Adrenal gland (tissue), 5 donors: ENCODE data around the gene KRTAP10-7.

Source experiments
- CTCF ChIP-seq, 6 experiments: fragments of 450-650 bp in 4 of 6; fragments of 200-600 bp in 2 of 6; sonication (generic) in 1 of 6; IDR thresholded peaks; 1 replicate in 5 of 6; 2 replicates in 1 of 6; pipeline versions ENCODE4 v1.5.1 to v1.8.0; 2016 to 2021; ENCODE audit warnings: antibody characterized with exemption in 6 of 6, mild to moderate bottlenecking in 2 of 6, moderate library complexity in 1 of 6
- POLR2A ChIP-seq, 2 donors: fragments of 450-650 bp; IDR thresholded peaks; one replicate each; pipeline ENCODE4 v1.6.1; 2017; ENCODE audit warnings: antibody characterized with exemption in 2 of 2, mild to moderate bottlenecking in 2 of 2, moderate library complexity in 1 of 2
- donor health status: DM: no; HTN: no; CAD: no.

DNA sequence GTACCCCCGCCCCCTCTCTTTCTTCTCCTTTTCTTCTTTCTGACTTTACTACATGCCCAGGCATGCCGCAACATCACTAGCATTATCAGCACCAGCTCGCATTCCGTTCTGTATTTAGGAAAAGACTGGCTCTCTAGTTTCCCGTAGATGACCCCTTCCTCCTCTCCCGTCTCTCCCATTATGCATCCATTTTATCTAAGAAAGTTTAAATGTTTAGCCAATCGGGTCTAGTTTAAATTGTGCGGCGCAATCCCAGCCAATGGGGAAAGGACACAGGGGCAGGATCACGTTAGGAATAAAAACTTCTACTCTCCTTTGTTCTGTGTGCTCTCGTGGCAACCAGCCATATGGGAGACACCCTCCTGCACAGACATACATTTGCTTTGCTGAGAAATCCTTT lies 2.3 kb upstream of the KRTAP10-7 start:
- TF ChIP-seq POLR2A (IDR thresholded peaks at IDR 0.05) (no peak), CTCF (IDR thresholded peaks at IDR 0.05) (no peak)
